Endothelial cell of hepatic sinusoid (primary cell): ENCODE measurements around the gene CCDC63.

Experiments used
- in situ Hi-C: cut with HindIII; loops from 2 replicates; pipeline ENCODE4 v1.10.0; 2017; ENCODE audit warnings: low sequenced_read_pairs

The CCDC63 gene

DNA sequence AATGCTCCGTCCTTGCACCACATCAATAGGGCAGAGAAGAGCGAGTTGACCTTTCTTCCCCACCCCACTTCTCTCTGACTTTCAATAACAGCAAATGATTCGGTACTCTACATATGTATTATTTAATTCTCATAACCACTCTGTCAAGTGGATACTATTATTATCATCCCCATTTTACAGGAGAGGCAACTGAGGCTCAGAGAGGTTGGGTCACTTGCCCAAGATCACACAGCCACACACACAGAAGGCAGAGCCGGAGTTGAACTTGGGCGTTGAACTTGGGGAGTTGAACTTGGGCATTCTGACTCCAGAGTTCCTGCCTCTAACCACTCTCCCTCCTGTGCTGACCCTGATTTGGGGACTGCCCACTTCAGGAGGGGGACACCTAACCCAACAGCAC, 72.9 kb downstream of the CCDC63 start:
- in situ Hi-C loops: no loop called here

DNA sequence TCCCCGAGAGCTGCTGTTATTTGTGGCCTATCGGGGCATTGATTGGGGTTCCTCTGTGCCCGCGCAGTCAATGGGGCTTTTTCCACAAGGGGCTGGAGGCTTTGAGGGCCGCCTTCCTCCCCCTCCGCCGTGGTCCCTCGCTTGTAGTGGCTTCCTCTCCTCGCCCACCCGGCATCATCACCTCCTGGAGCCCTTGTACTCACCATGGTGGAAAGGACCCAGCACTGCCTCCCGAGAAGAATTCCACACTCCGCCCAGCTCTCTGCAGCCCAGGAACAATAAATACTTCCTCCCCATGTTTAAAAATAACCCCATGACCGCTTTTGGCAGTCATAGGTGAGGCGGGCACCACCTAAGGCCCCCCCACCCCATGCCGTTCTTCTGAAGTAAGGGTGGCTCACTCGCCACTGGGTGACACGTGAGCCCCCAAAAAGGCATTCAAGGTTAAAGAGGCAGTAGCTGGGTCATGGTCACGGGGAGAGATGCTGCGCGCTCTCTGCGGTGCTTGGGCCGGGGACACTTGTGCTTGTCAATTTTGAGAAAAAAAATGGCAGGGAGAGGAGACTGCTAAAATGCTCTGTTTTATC, 73.6 kb downstream of the CCDC63 start, which contains the start of gene MYL2:
MYL2 (minus strand) TSS at position 256 of the 587 bp plus-strand sequence; CDS start at position 206, 50 bp downstream.
- in situ Hi-C loops: no loop called here

DNA sequence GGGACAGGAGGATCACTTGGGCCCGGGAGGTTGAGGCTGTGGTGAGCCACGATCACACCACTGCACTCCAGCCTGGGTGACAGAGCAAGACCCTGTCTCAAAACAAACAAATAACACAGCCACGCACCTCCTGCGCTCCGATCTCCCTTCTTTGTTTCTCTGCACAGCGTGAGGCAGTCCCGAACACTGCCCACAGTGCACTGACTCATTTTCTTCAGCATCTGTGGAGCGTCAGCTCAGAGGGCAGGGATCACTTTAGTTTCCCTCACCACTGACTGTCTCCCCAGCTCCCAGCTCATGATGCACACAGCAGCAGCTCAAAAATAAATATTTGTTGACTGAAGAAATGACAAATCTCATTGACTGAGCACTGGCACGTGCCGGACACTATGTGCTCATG, 74.5 kb downstream of the CCDC63 start:
- in situ Hi-C loops: no loop called here

DNA sequence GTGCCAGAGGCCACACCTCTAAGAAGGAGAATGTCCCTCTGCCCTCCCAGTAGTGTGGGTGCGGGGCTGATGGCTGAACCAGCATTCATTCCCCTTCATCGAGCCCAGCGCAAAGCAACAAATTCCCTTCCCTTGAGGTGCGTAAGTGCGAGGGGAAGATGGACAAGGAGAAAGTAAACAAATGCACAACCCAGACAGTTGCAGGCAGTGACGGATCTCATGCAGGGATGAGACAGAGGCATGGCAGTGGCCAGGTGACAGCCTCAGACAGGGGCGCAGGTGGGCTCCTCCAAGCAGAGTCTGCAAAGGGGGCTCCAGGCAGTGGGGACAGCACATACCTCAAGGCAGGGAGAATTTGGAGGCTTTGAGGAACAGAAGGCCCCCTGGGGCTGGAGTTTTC, 75.9 kb downstream of the CCDC63 start:
- in situ Hi-C loops: no loop called here

DNA sequence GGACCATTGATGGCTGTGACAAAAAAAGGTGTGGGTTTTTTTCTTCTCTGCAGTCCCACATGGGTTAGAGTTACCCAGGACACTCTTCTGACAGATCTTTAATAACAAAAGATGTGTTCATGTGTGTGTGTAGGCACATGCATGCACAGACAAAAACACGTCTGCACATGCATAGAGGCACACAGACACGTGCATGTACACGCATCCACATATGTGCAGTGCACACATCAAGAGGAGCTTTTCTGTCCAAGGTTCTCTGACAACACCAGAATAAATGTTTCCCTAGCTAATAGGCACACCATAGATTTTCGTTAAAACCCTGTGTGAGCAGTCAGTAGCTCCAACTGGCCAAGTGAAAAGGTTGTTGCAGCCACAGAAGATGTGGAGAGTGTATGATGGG, 76.4 kb downstream of the CCDC63 start:
- in situ Hi-C loops: no loop called here

DNA sequence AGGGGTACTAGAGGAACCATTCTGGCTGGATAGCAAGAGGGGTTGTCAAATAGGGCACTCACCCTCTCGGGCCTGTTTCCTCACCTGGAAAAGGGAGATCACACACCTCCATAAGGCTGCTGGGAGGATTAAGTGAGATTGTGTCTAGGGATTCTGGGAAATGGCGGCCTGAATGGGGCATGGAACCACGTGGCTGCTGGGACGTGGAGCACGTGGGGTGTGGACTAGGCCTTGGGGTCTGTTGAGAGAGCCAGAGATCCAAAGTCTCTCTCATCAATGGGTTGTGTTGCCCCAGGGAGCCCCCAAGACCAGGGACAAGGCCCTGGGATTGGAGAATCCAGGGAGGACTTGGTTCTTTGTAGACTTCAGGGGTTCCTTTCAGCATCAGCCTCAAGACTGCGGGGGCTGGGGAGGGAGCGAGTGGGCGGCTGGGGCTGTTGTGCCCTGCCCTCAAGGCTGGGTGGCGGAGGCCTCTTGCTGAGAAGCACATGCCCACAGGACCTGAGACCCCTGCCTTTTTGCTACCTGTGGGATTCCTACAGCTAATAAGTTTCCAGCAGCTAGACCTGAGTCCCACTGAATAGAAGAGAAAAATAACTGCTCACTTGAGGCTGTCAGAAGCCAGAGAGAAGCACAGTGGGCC, 77.0 kb downstream of the CCDC63 start:
- in situ Hi-C loops: no loop called here

DNA sequence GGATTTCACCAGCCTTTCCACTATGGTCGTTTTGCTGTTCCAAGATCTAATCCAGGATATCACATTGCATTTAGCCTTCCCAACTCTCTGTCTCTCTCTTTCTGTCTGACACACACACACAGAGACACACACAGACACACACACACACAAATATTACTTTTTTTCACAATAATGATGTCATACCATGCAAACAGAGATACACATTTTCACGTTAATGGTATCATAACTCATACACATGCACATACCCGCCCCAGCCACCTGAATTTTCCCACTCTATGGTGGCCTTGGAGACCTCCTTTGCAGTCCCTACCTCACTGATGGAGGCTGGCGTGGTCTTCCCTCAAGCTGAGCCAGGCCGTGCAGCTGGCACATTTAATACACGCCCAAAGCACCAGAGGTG, 80.8 kb downstream of the CCDC63 start:
- in situ Hi-C loops: no loop called here

DNA sequence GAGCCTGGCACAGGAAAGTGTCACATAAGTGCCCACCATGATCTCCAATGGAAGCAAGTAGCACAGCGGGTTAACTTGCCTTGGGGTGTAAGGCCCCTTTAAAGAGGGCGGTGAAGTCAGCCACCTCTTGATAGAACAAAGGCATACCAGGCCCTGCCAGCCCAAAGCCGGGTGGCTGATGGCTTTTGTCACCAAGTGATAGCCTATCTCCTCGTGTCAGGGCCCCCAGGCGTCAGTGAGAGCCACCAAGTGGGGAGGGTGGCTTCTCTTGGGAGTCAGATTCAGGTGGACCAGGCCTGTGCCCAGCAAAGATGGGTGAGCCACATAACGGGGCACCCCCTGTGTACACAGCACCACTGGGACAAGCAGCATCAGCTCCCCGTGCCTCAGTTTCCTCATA, 81.9 kb downstream of the CCDC63 start:
- in situ Hi-C loops: no loop called here

DNA sequence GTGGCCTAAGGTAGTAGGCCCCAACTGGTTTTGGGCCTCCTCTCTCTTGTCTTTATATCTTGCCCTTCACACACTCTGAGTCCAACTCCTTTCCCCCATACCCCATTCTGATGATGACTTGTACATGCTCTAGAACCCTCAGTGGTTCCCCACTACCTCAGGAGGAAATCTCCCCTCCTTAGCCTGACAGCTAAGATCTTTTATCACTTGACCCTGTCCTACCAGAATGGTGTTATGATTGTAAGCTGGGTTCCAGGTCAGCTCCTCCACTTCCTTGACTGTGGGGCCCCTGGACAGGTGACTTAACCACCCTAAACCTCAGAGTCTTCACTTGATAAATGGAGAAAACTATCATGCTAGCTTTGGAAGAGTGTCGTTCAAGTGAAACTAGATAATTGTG, 83.0 kb downstream of the CCDC63 start:
- in situ Hi-C loops: no loop called here

DNA sequence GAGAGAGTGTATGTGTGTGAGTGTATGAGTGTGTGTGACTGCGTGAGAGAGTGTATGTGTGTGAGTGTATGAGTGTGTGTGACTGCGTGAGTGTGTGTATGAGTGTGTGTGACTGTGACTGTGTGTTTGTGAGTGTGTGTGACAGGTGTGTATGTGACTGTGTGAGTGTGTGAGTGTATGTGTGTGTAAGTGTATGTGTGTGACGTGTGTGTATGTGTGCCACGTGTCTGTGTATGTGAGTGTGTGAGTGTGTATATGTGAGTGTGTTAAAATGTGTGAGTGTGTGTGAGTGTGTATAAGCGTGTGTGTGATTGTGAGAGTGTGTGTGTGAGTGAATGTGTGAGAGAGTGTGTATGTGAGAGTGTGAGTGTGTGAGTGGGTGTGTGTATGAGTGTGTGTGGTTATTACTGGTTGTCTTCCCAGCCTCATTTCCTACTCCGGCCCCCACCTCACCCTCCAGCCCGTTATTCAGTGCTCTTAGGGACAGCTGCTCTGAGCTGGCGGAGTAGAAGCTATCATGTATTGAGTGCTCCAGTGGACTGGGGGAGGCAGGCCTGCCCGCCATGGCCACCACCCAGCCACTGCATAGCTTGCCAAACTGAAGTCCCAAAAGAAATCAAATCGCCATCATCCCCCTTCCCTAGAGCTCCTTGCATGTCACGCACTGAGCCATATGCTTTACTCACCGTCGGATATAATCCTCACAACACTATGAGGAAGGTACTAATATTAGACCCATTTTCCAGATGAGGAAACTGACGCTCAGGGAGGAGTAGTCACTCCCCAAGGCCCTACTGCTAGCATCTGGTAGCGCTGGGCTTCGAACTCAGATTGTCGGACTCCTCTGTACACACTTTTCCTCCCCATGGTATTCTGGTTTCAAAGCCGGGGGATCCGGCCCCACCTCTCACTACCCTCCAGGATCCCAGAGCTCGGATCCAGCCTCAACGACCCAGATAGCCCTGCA, 83.8 kb downstream of the CCDC63 start:
- in situ Hi-C loops: no loop called here

DNA sequence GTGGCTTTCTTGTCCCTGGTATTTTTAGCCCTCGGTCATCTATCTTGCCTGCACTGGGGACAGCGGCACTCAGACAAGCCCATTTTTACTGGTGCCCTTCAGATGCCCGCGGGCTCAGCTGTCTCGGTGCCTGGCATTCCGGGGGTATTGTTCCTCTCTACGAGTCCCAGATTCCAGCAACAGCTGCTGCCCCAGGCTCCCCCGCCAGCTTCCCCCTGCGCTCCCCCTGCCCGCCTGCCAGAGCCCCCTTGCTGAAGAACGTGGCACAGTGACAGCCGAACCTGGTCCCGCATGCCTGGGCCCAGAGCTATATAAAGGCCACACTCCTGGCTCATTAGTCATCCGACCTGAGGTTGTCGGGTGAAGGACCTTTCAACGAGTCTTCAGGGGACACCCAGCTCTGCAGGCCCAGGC, 84.5 kb downstream of the CCDC63 start:
- in situ Hi-C loops: no loop called here

DNA sequence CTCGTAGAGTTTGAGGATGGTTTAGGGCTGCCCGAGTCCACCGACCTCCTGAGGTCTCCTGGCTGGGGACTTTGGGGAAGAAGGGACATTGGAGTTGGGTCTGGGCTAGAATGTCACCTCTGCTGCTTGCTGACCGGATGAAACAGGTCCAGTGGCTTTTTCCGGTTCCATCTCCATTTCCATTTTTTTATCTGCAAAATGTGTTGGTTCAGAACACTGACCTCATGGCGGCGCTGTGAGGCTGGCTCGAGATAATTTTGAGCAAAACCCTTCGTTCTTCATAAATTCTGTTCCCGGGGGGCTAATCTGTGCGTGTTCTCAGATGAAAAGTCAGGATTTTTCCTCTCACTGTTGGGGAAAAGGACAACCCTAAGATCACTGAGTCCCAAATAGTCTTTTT, 85.3 kb downstream of the CCDC63 start:
- in situ Hi-C loops: no loop called here

DNA sequence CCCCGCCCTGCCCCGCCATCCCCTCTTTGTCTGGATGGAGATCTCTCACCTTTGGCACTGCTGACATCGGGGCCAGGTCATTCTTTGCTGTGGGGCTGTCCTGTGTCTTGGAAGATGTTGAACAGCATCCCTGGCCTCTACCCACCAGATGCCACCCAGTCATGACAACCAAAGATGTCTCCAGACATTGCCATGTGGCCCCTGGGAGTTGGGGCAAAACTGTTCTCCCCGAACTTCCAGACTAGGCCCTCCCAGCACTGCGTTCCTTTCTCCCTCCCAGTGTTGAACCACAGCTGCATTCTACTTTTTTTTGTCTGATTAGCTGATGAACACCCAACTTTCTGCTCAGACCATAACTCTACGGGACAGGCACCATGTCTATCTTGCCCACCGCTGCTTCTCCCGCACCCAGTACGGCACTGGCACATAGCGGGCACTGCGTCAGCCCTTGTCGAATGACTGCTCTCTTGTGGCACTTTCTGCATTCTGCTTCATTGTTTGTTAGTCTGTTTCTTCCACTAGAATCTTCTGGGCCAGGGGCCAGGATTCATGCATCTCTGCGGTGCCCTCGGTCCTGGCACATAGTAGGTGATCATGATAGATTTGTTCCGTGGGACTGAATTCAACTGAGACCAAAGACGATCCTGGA, 86.7 kb downstream of the CCDC63 start:
- in situ Hi-C loops: no loop called here

DNA sequence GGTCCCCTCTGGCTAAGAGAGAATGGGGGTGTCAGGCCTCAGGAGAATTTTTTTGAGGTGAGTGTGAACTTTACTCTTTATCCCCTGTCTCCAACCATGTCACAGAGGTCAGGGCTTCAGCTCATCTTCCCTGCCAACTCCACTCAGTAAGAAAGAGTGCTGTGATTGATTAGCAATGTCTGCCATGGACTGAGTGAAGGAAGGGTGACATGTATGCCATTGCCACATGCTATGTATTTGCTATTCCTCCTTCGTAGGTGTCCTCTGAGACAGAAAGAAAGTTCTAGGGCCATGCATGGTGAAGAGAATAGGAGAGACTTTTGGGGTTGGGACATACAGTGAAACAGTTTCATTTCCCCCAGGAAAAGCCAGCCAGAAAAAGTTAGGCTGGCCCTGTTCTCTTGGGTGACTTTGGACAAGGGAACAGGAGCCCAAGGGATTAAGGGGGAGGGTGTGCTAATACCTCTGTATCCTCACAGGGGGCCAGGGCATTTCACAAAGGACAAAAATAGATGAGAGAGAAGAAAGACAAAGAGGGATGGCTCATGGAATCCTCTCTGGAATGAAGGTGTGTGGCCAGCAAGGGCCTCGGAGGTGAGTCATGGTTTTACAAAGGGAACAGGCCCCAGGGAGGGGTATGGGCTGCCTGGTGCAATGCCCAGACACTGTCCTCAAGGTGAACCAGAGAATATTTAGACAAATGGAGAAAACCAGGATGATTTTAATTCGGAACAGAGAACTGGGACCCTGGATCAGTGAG, 87.5 kb downstream of the CCDC63 start:
- in situ Hi-C loops: no loop called here

DNA sequence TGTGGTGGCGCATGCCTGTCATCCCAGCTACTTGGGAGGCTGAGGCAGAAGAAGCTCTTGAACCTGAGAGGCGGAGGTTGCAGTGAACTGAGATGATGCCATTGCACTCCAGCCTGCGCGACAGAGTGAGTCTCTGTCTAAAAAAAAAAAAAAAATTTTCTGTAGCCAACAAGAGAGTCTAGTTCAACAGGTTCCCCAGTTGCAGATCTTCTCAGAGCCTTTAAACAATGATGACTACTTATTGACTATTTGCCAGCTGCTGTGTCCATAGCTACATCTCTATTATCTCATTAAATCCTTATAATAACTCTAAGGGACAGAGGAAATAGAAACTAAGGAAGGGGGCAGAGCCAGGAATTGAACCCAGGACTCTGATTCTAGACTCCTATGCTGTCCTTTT, 88.8 kb downstream of the CCDC63 start:
- in situ Hi-C loops: no loop called here

DNA sequence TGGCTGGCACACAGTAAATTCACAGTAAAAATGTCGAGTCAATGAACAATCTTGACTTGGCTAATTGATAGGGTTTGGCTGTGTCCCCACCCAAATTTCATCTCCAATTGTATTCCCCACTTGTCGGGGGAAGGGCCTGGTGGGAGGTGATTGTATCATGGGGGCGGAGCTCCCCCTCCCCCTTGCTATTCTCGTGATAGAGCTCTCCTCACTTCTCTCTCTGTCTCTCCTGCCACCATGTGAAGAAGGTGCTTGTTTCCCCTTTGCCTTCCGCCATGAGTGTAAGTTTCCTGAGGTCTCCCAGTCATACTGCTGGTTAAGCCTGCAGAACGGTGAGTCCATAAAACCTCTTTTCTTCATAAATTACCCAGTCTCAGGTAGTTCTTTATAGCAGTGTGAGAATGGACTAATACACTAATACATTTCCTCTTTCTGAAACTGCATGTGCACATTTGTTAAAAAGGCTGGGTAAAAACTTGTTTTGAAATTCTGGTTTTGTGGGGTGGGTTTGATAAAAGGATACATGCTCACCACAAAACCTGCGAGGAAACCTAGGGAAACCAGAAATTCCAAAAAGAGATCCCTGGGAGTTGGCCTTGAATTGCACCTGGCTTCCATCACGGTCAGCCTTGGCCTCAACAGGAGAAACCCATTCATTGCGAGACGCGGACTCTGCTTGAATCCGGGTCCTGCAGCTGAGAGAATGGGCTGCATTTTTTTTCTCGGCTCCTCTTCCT, 89.7 kb downstream of the CCDC63 start:
- in situ Hi-C loops: no loop called here

DNA sequence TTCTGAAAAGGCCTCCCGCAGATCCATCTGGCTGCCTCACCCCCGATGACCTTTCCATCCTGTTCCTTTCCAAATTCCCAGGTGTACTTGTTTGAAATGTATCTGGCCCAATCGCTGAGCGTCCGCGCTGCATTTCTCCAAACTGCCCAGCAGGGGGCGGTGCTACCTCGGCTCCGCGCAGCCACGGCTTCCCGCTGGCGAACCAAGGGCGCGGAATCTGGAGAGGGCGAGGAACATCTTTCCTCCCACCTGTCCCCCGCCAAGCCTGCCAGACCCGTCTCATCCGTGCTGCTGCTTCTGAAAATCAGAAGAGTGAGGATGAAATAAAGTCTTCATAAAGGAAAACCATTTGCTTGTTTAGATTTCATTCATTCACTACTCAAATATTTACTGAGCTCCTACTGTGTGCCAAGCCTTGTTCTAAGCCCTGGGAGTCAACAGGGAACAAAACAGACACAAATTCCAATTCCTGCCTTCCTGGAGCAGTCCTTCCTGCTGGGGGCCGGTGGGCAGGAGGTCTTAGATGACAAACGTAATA, 90.4 kb downstream of the CCDC63 start:
- in situ Hi-C loops: no loop called here

DNA sequence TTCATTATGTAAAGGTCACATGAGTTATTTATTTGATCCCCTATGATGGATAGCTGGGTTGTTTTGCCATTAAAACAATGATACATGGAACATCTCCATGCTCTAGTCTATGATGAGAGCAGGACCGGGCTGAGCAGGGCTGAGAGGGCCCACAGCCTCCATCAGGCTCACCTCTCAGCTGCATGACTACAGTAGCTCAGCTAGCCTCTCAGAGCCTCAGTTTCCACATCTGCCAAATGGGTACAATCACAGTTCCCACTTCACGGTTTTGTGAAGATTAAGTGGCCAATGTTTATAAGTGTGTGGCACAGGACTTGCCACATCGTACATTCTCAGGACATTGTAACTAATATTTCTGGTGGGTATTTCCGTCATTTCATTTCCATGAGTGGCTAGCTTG, 93.5 kb downstream of the CCDC63 start:
- in situ Hi-C loops: no loop called here

DNA sequence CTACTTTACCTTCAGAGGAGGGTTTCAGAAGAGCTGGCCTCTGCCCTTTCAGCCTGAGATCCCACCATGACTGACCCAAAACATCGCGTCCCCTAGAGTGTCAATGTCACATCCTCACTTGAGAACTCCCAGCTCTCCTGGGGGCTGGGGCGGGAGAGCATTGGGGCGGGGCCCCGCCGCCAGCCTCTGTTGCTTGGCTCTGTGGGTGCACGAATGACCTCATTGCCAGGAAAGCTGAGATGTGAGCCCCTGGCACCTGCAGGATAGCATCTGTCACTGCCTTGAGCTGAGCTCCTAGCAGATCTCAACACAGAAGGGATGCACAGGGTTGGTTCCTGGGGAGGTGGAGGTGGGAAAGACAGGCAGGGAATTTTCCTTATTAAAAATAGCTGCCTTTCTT, 94.1 kb downstream of the CCDC63 start:
- in situ Hi-C loops: no loop called here

DNA sequence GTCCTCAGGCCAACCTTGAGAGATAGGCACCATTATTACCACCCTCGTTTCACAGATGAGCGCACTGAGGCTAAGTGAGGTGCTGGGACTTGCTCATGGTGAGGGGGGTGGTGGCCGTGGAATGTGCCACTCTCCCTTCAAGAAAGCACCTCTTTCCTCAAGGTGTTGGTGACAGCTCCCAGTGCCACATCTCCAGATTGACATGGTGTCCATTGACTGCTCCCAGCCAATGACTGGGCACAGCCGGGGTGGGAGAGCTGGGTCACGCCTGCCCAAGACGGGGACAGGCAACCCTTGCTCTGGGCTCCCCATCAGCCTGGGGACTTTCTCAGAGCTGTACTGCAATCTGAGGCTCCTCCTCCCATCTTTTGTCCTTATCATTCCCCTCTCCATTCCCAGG, 94.6 kb downstream of the CCDC63 start:
- in situ Hi-C loops: no loop called here
